K562 (cell line): Measurements from ENCODE around the gene SAT2. TPM values are rescaled to one million over a fixed set of nuclear protein-coding genes. Genes with fewer than 3 reads are reported as not detected.

ENCODE experiments used
- ARID1B ChIP-seq: fragments of 450-650 bp; IDR thresholded peaks from 2 replicates; pipeline ENCODE4 v1.6.1; 2016; ENCODE audit warnings: antibody characterized with exemption, mild to moderate bottlenecking, inconsistent platforms
- CBFA2T2 ChIP-seq: fragments of 450-650 bp; conservative IDR thresholded peaks from 2 replicates; pipeline ENCODE4 v1.6.1; 2017; ENCODE audit warnings: mild to moderate bottlenecking
- CBX3 ChIP-seq, 2 experiments: IDR thresholded peaks; 1 replicate in 1 of 2; 2 replicates in 1 of 2; pipeline ENCODE4 v1.6.1; 2012; ENCODE audit warnings: inconsistent platforms in 2 of 2, low read length in 2 of 2, borderline replicate concordance in 1 of 2, control low read depth in 1 of 2
- ETS1 ChIP-seq: conservative IDR thresholded peaks from 2 replicates; pipeline ENCODE4 v1.6.1; 2011; ENCODE audit warnings: low read depth, mild to moderate bottlenecking, low read length; ENCODE audit not compliant: control insufficient read depth
- KDM1A ChIP-seq, 2 experiments: fragments of 450-650 bp; IDR thresholded peaks; 2 replicates each; pipeline ENCODE4 v1.6.1; 2016; ENCODE audit warnings: mild to moderate bottlenecking in 2 of 2
- MAX ChIP-seq: sonication (generic); formaldehyde crosslinking; IDR thresholded peaks from 2 replicates; pipeline ENCODE4 v1.9.0; 2022; ENCODE audit warnings: mild to moderate bottlenecking, missing genetic modification reagents
- NCOR1 ChIP-seq: fragments of 450-650 bp; IDR thresholded peaks from 2 replicates; pipeline ENCODE4 v1.6.1; 2016; ENCODE audit warnings: mild to moderate bottlenecking, moderate library complexity
- NFE2 ChIP-seq: IDR thresholded peaks from 2 replicates; pipeline ENCODE4 v1.6.1; 2014; ENCODE audit warnings: antibody characterized with exemption, low read depth
- RCOR1 ChIP-seq, 2 experiments: IDR thresholded peaks; 2 replicates each; pipeline ENCODE4 v1.6.1; 2012; ENCODE audit warnings: low read depth in 2 of 2, low read length in 2 of 2, borderline replicate concordance in 1 of 2, improper control_type of control experiment in 1 of 2
- RFX7 ChIP-seq: fragments of 250-450 bp; sonication (Bioruptor Pico); IDR thresholded peaks from 2 replicates; pipeline ENCODE4 v1.5.1; 2021; ENCODE audit warnings: mild to moderate bottlenecking
- SRSF9 ChIP-seq: fragments of 200-400 bp; formaldehyde crosslinking; IDR thresholded peaks from 2 replicates; pipeline ENCODE4 v1.6.1; 2017; ENCODE audit warnings: low read depth, low read length, borderline replicate concordance
- TAL1 ChIP-seq: fragments of 450-650 bp; IDR thresholded peaks from 2 replicates; pipeline ENCODE4 v1.6.1; 2016; ENCODE audit warnings: mild to moderate bottlenecking
- TCF3 ChIP-seq: sonication (generic); formaldehyde crosslinking; IDR thresholded peaks from 2 replicates; pipeline ENCODE4 v1.4.0; 2020; ENCODE audit warnings: mild to moderate bottlenecking, missing genetic modification reagents
- TRIM28 ChIP-seq: fragments of 450-650 bp; IDR thresholded peaks from 2 replicates; pipeline ENCODE4 v1.6.1; 2017
- U2AF2 ChIP-seq: fragments of 200-400 bp; formaldehyde crosslinking; optimal IDR thresholded peaks from 2 replicates; pipeline ENCODE3; 2017; ENCODE audit warnings: low read depth, mild to moderate bottlenecking, low read length
- polyA plus RNA-seq, 8 experiments: library from polyadenylated mRNA; depleted of rRNA in 4 of 8; stranded (reverse) in 5 of 8; unstranded in 3 of 8; fragments of >200 nt; fragmentation: Nextera tagmentation in 2 of 8; fragmentation: Illumina TruSeq in 1 of 8; extraction: Ambion mirVana in 2 of 8; extraction: Trizol in 1 of 8; gene quantifications; 2 replicates each; pipeline versions ENCODE4 v1.2.1 to v1.2.3, GENCODE V29; 2011 to 2014; ENCODE audit warnings: inconsistent platforms in 1 of 8, missing spikeins in 1 of 8
- total RNA-seq, 7 experiments: library from RNA; depleted of rRNA in 6 of 7; stranded (reverse); fragments of >200 nt in 6 of 7; fragmentation: Illumina TruSeq in 2 of 7; extraction: Trizol in 2 of 7; gene quantifications; 2 replicates each; pipeline versions ENCODE4 v1.2.1 to v1.2.3, GENCODE V29; 2011 to 2021; ENCODE audit warnings: low replicate concordance in 1 of 7
- TF ChIP-seq, protein P1 (sequence below): fragments of 250-450 bp; sonication (Bioruptor Pico); IDR thresholded peaks from 2 replicates; pipeline ENCODE4 v1.4.0; 2020; ENCODE audit warnings: mild to moderate bottlenecking, moderate library complexity
- TF ChIP-seq, protein P2 (sequence below): fragments of 450-650 bp; IDR thresholded peaks from 2 replicates; pipeline ENCODE4 v1.6.1; 2016; ENCODE audit warnings: mild to moderate bottlenecking
- TF ChIP-seq, protein P3 (sequence below), 3 experiments: IDR thresholded peaks in 2 of 3; conservative IDR thresholded peaks in 1 of 3; 2 replicates each; pipeline ENCODE4 v1.5.1; 2011 to 2012; ENCODE audit warnings: low read length in 3 of 3, mild to moderate bottlenecking in 3 of 3, control low read depth in 2 of 3, improper control_type of control experiment in 1 of 3, inconsistent platforms in 1 of 3, low read depth in 1 of 3, mixed read lengths in 1 of 3, moderate library complexity in 1 of 3; ENCODE audit not compliant: insufficient read depth in 2 of 3

SAT2 gene
- total and polyA plus RNA-seq, 9 of the 15 experiments (the other 6 are each of a cell fraction or from before 2014, with no cell fraction given) = 2.0 to 8.0 (median 5.3) TPM

- TF ChIP-seq ETS1 (no peak), TRIM28 (no peak), SRSF9 (no peak), CBFA2T2 (0 out of 2 replicates have a peak, but pooled peaks have one; percentile 15), NFE2 (peak; percentile 93), NCOR1 (peak; percentile 47; the same call in 1 of the 2 replicates), KDM1A (IDR thresholded peaks at IDR 0.05) (peak; percentile 29 to 74; a peak in 3 of 4 replicates), TCF3 (CRISPR knock-in tag) (peak; percentile 50; the same call in 1 of the 2 replicates), RCOR1 (IDR thresholded peaks at IDR 0.05; ENCODE audit: borderline replicate concordance in 1 of 2, low read depth in 2 of 2, low read length in 2 of 2) (peak in 1 of 2 experiments; percentile 64; a peak in 2 of 4 replicates), TAL1 (peak; percentile 14; the same call in 1 of the 2 replicates), CBX3 (IDR thresholded peaks at IDR 0.05; ENCODE audit: borderline replicate concordance in 1 of 2, low read length in 2 of 2) (no peak), RFX7 (CRISPR knock-in tag) (no peak), MAX (CRISPR knock-in tag) (no peak), ARID1B (peak; percentile 78), U2AF2 (no peak)
- TF ChIP-seq, protein P1, sequence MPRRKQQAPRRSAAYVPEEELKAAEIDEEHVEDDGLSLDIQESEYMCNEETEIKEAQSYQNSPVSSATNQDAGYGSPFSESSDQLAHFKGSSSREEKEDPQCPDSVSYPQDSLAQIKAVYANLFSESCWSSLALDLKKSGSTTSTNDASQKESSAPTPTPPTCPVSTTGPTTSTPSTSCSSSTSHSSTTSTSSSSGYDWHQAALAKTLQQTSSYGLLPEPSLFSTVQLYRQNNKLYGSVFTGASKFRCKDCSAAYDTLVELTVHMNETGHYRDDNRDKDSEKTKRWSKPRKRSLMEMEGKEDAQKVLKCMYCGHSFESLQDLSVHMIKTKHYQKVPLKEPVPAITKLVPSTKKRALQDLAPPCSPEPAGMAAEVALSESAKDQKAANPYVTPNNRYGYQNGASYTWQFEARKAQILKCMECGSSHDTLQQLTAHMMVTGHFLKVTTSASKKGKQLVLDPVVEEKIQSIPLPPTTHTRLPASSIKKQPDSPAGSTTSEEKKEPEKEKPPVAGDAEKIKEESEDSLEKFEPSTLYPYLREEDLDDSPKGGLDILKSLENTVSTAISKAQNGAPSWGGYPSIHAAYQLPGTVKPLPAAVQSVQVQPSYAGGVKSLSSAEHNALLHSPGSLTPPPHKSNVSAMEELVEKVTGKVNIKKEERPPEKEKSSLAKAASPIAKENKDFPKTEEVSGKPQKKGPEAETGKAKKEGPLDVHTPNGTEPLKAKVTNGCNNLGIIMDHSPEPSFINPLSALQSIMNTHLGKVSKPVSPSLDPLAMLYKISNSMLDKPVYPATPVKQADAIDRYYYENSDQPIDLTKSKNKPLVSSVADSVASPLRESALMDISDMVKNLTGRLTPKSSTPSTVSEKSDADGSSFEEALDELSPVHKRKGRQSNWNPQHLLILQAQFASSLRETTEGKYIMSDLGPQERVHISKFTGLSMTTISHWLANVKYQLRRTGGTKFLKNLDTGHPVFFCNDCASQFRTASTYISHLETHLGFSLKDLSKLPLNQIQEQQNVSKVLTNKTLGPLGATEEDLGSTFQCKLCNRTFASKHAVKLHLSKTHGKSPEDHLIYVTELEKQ = no peak
- TF ChIP-seq, protein P2, sequence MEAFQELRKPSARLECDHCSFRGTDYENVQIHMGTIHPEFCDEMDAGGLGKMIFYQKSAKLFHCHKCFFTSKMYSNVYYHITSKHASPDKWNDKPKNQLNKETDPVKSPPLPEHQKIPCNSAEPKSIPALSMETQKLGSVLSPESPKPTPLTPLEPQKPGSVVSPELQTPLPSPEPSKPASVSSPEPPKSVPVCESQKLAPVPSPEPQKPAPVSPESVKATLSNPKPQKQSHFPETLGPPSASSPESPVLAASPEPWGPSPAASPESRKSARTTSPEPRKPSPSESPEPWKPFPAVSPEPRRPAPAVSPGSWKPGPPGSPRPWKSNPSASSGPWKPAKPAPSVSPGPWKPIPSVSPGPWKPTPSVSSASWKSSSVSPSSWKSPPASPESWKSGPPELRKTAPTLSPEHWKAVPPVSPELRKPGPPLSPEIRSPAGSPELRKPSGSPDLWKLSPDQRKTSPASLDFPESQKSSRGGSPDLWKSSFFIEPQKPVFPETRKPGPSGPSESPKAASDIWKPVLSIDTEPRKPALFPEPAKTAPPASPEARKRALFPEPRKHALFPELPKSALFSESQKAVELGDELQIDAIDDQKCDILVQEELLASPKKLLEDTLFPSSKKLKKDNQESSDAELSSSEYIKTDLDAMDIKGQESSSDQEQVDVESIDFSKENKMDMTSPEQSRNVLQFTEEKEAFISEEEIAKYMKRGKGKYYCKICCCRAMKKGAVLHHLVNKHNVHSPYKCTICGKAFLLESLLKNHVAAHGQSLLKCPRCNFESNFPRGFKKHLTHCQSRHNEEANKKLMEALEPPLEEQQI = no peak
- TF ChIP-seq, protein P3, sequence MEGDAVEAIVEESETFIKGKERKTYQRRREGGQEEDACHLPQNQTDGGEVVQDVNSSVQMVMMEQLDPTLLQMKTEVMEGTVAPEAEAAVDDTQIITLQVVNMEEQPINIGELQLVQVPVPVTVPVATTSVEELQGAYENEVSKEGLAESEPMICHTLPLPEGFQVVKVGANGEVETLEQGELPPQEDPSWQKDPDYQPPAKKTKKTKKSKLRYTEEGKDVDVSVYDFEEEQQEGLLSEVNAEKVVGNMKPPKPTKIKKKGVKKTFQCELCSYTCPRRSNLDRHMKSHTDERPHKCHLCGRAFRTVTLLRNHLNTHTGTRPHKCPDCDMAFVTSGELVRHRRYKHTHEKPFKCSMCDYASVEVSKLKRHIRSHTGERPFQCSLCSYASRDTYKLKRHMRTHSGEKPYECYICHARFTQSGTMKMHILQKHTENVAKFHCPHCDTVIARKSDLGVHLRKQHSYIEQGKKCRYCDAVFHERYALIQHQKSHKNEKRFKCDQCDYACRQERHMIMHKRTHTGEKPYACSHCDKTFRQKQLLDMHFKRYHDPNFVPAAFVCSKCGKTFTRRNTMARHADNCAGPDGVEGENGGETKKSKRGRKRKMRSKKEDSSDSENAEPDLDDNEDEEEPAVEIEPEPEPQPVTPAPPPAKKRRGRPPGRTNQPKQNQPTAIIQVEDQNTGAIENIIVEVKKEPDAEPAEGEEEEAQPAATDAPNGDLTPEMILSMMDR (IDR thresholded peaks at IDR 0.05 in 2 of 3, conservative IDR thresholded peaks at IDR 0.05 in 1 of 3; ENCODE audit: insufficient read depth in 2 of 3, low read depth in 1 of 3, low read length in 3 of 3) = no peak
These were observed 46.7 kb downstream of the SAT2 start (continued) for GRCh38 chr17:7580604-7581575.
